IPS-18c (cell line): Measurements from ENCODE around the gene CCNF.

Experiments
- H3K4me3 ChIP-seq: 2 replicates; pipeline ENCODE4 v1.7.0; 2013; ENCODE audit warnings: low read depth, mild to moderate bottlenecking, low read length, moderate library complexity; ENCODE audit not compliant: insufficient read depth
- H3K9me3 ChIP-seq: one replicate; pipeline ENCODE4 v1.6.1; 2013; ENCODE audit warnings: mild to moderate bottlenecking, low read length, moderate library complexity; ENCODE audit not compliant: control insufficient read depth, insufficient read depth

Gene CCNF

GRCh38 chr16:2501946-2502895 lies 73.0 kb downstream of the CCNF start:
- no peaks in the 10 kb centered on the region for H3K9me3 ChIP-seq
- H3K4me3 ChIP-seq: no peak overlapping the region

- no peaks in the 10 kb centered on the region for H3K9me3 ChIP-seq
- H3K4me3 ChIP-seq: no peak overlapping the region
Measured at GRCh38 chr16:2505695-2506094, 76.4 kb downstream of the CCNF start.

GRCh38 chr16:2507052-2507659 lies 77.9 kb downstream of the CCNF start:
- Histone ChIP-seq H3K9me3 (no peaks in the 10 kb centered on the region), H3K4me3 (no peak overlapping the region)

GRCh38 chr16:2507665-2508064 lies 78.4 kb downstream of the CCNF start:
- H3K9me3 ChIP-seq: no peaks in the 10 kb centered on the region
- H3K4me3 ChIP-seq: no peak overlapping the region
